ENCODE data around the gene MC3R. TPM values are rescaled to one million over a fixed set of nuclear protein-coding genes. Genes with fewer than 3 reads are reported as not detected.

The MC3R gene
- total and polyA plus RNA-seq, 7 experiments from 2014 or later = not detected

Other genes starting within 250 kb of the MC3R start
- gene CBLN4, start 243.2 kb upstream of the MC3R start, total RNA-seq = not detected
- not detected for gene CBLN4, start 243.2 kb upstream of the MC3R start, polyA plus RNA-seq
- 10 to 100 TPM in 4 of 5 experiments, 1 to 10 TPM in 1; 8.1 to 31.8 (median 19.4) TPM for gene FAM210B, start 110.2 kb downstream of the MC3R start, total RNA-seq
- gene FAM210B, start 110.2 kb downstream of the MC3R start, polyA plus RNA-seq = 10 to 100 TPM; 40.7 to 43.2 TPM
- gene AURKA, start 143.5 kb downstream of the MC3R start, total RNA-seq = 10 to 100 TPM in 1 of 5 experiments, 1 to 10 TPM in 3, under 1 TPM in 1; 0.95 to 44.1 (median 1.2) TPM
- gene AURKA, start 143.5 kb downstream of the MC3R start, polyA plus RNA-seq = under 1 TPM; 0.43 to 0.64 TPM
- gene CSTF1, start 143.9 kb downstream of the MC3R start, total RNA-seq = 10 to 100 TPM; 16.4 to 50.7 (median 46.7) TPM
- 10 to 100 TPM; 31.5 to 35.9 TPM for gene CSTF1, start 143.9 kb downstream of the MC3R start, polyA plus RNA-seq
- gene CASS4, start 163.5 kb downstream of the MC3R start, total RNA-seq = 10 to 100 TPM in 4 of 5 experiments, 1 to 10 TPM in 1; 8.0 to 16.9 (median 14.3) TPM
- 10 to 100 TPM in 1 of 2 donors, 1 to 10 TPM in 1; 6.8 to 10.7 TPM for gene CASS4, start 163.5 kb downstream of the MC3R start, polyA plus RNA-seq
- 100 to 1,000 TPM in 1 of 5 experiments, 10 to 100 TPM in 4; 62.5 to 118 (median 72.0) TPM for gene RTF2, start 219.9 kb downstream of the MC3R start, total RNA-seq
- 100 to 1,000 TPM; 156 to 157 TPM for gene RTF2, start 219.9 kb downstream of the MC3R start, polyA plus RNA-seq